H1 (cell line): ENCODE data around the gene PAX5. TPM values are rescaled to one million over a fixed set of nuclear protein-coding genes. Genes with fewer than 3 reads are reported as not detected.

Experiments
- CEBPB ChIP-seq: IDR thresholded peaks from 2 replicates; pipeline ENCODE4 v1.6.1; 2012; ENCODE audit warnings: low read depth, low read length
- POU5F1 ChIP-seq: IDR thresholded peaks from 2 replicates; pipeline ENCODE4 v1.6.1; 2011; ENCODE audit warnings: low read depth, mild to moderate bottlenecking, low read length, moderate library complexity
- TBP ChIP-seq: IDR thresholded peaks from 2 replicates; pipeline ENCODE4 v1.6.1; 2011; ENCODE audit warnings: low read depth, low read length, improper control_type of control experiment
- polyA plus RNA-seq, 7 experiments: library from polyadenylated mRNA; depleted of rRNA in 3 of 7; stranded (reverse) in 5 of 7; unstranded in 2 of 7; fragments of >200 nt in 5 of 7; fragments of 200-250 nt in 2 of 7; gene quantifications; 1 replicate in 5 of 7; 2 replicates in 1 of 7; 4 replicates in 1 of 7; pipeline versions ENCODE4 v1.2.1 to v1.2.3, GENCODE V29; 2011 to 2013; ENCODE audit warnings: missing spikeins in 2 of 7, mixed read lengths in 2 of 7
- total RNA-seq: library from RNA; stranded (reverse); fragmentation: NEBNext Ultra II Directional; extraction: Animal tissue kit (Norgen Biotek cat#: 25700); gene quantifications from 2 replicates; pipeline ENCODE4 v1.2.1, GENCODE V29; 2021

PAX5 gene
- total and polyA plus RNA-seq, 2 of the 8 experiments (the other 6 are each of a cell fraction or from before 2014, with no cell fraction given), result 0.29 to 0.43 TPM

DNA sequence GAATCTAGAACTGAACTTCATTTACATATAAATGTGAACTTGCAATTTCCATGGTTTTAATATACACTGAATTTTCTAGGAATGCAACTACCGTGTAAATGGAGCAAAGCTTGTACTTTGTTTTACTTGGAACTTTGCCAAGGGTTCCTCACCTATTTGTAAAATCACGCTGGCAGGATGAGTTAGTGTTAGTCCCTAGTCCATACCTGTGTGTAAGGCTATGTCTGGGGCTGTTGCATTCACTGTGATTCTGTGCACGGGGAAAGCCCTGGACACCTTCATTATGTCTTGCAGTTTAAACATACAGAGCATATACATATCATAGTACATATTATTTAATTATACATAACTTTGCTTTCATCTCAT lies 119.9 kb downstream of the PAX5 start (continued):
- no peak for TF ChIP-seq CEBPB
- TF ChIP-seq TBP, result no peak
- no peak for TF ChIP-seq POU5F1
